ENCODE results near the gene FBXO31. TPM values are rescaled to one million over a fixed set of nuclear protein-coding genes. Genes with fewer than 3 reads are reported as not detected.

Gene FBXO31
- 50.3 TPM for total RNA-seq

- DNase-seq (ENCODE audit: low spot score) (peak; percentile 94), ATAC-seq (peak; percentile 84)
- intact Hi-C loops (cut with DNase I): no loop called here
Observed at GRCh38 chr16:87383505-87384161, at the start of gene FBXO31. Gene FBXO31, minus strand, starts transcription at chr16:87383776. Its CDS starts 32 bp downstream, at chr16:87383744.

- ATAC-seq (no peak), DNase-seq (ENCODE audit: low spot score) (no peak)
- intact Hi-C loops (cut with DNase I): no loop called here
Observed at GRCh38 chr16:87432330-87432915, 48.8 kb upstream of the FBXO31 start.

- intact Hi-C loops (cut with DNase I): no loop called here
- DNase-seq (ENCODE audit: low spot score): no peak
- no peak for ATAC-seq
Observed at GRCh38 chr16:87431926-87432325, 48.4 kb upstream of the FBXO31 start.

GRCh38 chr16:87426423-87427215 is 43.0 kb upstream of the FBXO31 start:
- no peak for ATAC-seq
- no peak for DNase-seq (ENCODE audit: low spot score)
- intact Hi-C loops (cut with DNase I): no loop called here

- no peak for ATAC-seq
- intact Hi-C loops (cut with DNase I): no loop called here
- DNase-seq (ENCODE audit: low spot score): no peak
Observed at GRCh38 chr16:87425941-87426340, 42.4 kb upstream of the FBXO31 start.

- intact Hi-C loops (cut with DNase I): no loop called here
- ATAC-seq (no peak), DNase-seq (ENCODE audit: low spot score) (no peak)
Observed at GRCh38 chr16:87424266-87424665, 40.7 kb upstream of the FBXO31 start.

GRCh38 chr16:87423429-87423828 is 39.9 kb upstream of the FBXO31 start:
- no peak for DNase-seq (ENCODE audit: low spot score)
- intact Hi-C loops (cut with DNase I): no loop called here
- ATAC-seq: no peak

- ATAC-seq (no peak), DNase-seq (ENCODE audit: low spot score) (no peak)
- intact Hi-C loops (cut with DNase I): no loop called here
Observed at GRCh38 chr16:87422106-87422505, 38.5 kb upstream of the FBXO31 start.

GRCh38 chr16:87421003-87421912 is 37.7 kb upstream of the FBXO31 start:
- intact Hi-C loops (cut with DNase I): no loop called here
- ATAC-seq (no peak), DNase-seq (ENCODE audit: low spot score) (no peak)

GRCh38 chr16:87420026-87421002 is 36.7 kb upstream of the FBXO31 start:
- no peak for ATAC-seq
- no peak for DNase-seq (ENCODE audit: low spot score)
- intact Hi-C loops (cut with DNase I): no loop called here

GRCh38 chr16:87418644-87419043 is 35.1 kb upstream of the FBXO31 start:
- intact Hi-C loops (cut with DNase I): no loop called here
- no peak for ATAC-seq

GRCh38 chr16:87418216-87418615 is 34.6 kb upstream of the FBXO31 start:
- DNase-seq (ENCODE audit: low spot score): no peak
- intact Hi-C loops (cut with DNase I): no loop called here
- ATAC-seq: no peak

More at GRCh38 chr16:87418644-87419043, 35.1 kb upstream of the FBXO31 start:
- no peak for DNase-seq (ENCODE audit: low spot score)

- peak; percentile 47 for ATAC-seq
- intact Hi-C loops (cut with DNase I): no loop called here
- no peak for DNase-seq (ENCODE audit: low spot score)
Observed at GRCh38 chr16:87417528-87417910, 33.9 kb upstream of the FBXO31 start.

- peak; percentile 23 for ATAC-seq
- intact Hi-C loops (cut with DNase I): no loop called here
- DNase-seq (ENCODE audit: low spot score): peak; percentile 64
Observed at GRCh38 chr16:87416826-87417527, 33.4 kb upstream of the FBXO31 start.

- intact Hi-C loops (cut with DNase I): no loop called here
- no peak for ATAC-seq
- DNase-seq (ENCODE audit: low spot score): no peak
Observed at GRCh38 chr16:87415441-87415840, 31.9 kb upstream of the FBXO31 start.

GRCh38 chr16:87414251-87414680 is 30.7 kb upstream of the FBXO31 start:
- ATAC-seq: no peak
- intact Hi-C loops (cut with DNase I): no loop called here
- no peak for DNase-seq (ENCODE audit: low spot score)

- DNase-seq (ENCODE audit: low spot score) (no peak), ATAC-seq (no peak)
- intact Hi-C loops (cut with DNase I): no loop called here
Observed at GRCh38 chr16:87412996-87413421, 29.4 kb upstream of the FBXO31 start.
